GM23338 (cell line): ENCODE measurements around the gene EYA2. TPM values are rescaled to one million over a fixed set of nuclear protein-coding genes. Genes with fewer than 3 reads are reported as not detected.

ENCODE experiments used
- ATAC-seq: fragments of 200-7000 bp; cut with Tn5 transposase; 3 replicates; pipeline ENCODE4 v1.9.1; 2020
- DNase-seq: peaks from one replicate; pipeline ENCODE4 v3.0.0-alpha.2; 2015; ENCODE audit warnings: low spot score
- H2AFZ ChIP-seq: fragments of 200-600 bp; sonication (generic); 2 replicates; pipeline ENCODE4 v1.8.0; 2016; ENCODE audit warnings: antibody characterized with exemption, mild to moderate bottlenecking, moderate library complexity
- H3F3A ChIP-seq: fragments of 200-600 bp; sonication (generic); replicated peaks from 2 replicates; pipeline ENCODE4 v1.8.0; 2017; ENCODE audit warnings: antibody characterized with exemption, mixed run types, low read depth
- H3K27ac ChIP-seq: fragments of 200-600 bp; sonication (generic); 2 replicates; pipeline ENCODE4 v1.6.1; 2016; ENCODE audit warnings: low read depth
- H3K27me3 ChIP-seq: fragments of 200-600 bp; sonication (generic); 2 replicates; pipeline ENCODE4 v1.8.0; 2016; ENCODE audit warnings: mild to moderate bottlenecking, mixed run types, moderate library complexity; ENCODE audit not compliant: insufficient read depth
- H3K36me3 ChIP-seq: fragments of 200-600 bp; sonication (generic); 2 replicates; pipeline ENCODE4 v1.8.0; 2016; ENCODE audit warnings: mild to moderate bottlenecking; ENCODE audit not compliant: insufficient read depth
- H3K4me1 ChIP-seq: fragments of 200-600 bp; sonication (generic); 2 replicates; pipeline ENCODE4 v1.8.0; 2016; ENCODE audit warnings: mild to moderate bottlenecking, moderate library complexity; ENCODE audit not compliant: insufficient read depth
- H3K4me2 ChIP-seq: fragments of 200-600 bp; sonication (generic); 2 replicates; pipeline ENCODE4 v1.7.1; 2017; ENCODE audit warnings: mixed run types
- H3K4me3 ChIP-seq: fragments of 200-600 bp; sonication (generic); 2 replicates; pipeline ENCODE4 v1.6.1; 2016; ENCODE audit warnings: mixed run types
- H3K79me2 ChIP-seq: fragments of 200-600 bp; sonication (generic); replicated peaks from 2 replicates; pipeline ENCODE4 v1.8.0; 2017; ENCODE audit warnings: mild to moderate bottlenecking; ENCODE audit not compliant: insufficient read depth
- H3K9me2 ChIP-seq: fragments of 200-600 bp; sonication (generic); 2 replicates; pipeline ENCODE4 v1.8.0; 2017; ENCODE audit not compliant: insufficient read depth
- H4K20me1 ChIP-seq: fragments of 200-600 bp; sonication (generic); replicated peaks from 2 replicates; pipeline ENCODE4 v1.8.0; 2017; ENCODE audit warnings: mild to moderate bottlenecking; ENCODE audit not compliant: insufficient read depth
- H3K27ac Mint-ChIP-seq: 2 replicates; pipeline ENCODE4 v1.8.0; 2020; ENCODE audit warnings: inconsistent platforms, mild to moderate bottlenecking, moderate library complexity, mixed read lengths
- H3K27me3 Mint-ChIP-seq: 3 replicates; pipeline ENCODE4 v1.8.0; 2022; ENCODE audit warnings: low read depth, mild to moderate bottlenecking, moderate library complexity, mixed read lengths, inconsistent platforms; ENCODE audit not compliant: insufficient read depth, poor library complexity
- H3K36me3 Mint-ChIP-seq: 3 replicates; pipeline ENCODE4 v1.8.0; 2021; ENCODE audit warnings: low read depth, mild to moderate bottlenecking, inconsistent platforms, moderate library complexity, mixed read lengths
- H3K4me1 Mint-ChIP-seq: 3 replicates; pipeline ENCODE4 v1.8.0; 2020; ENCODE audit warnings: mild to moderate bottlenecking, inconsistent platforms, mixed read lengths
- H3K4me3 Mint-ChIP-seq: 3 replicates; pipeline ENCODE4 v1.8.0; 2021; ENCODE audit warnings: moderate library complexity, mild to moderate bottlenecking, inconsistent platforms, mixed read lengths
- H3K9me3 Mint-ChIP-seq: 3 replicates; pipeline ENCODE4 v1.8.0; 2020; ENCODE audit warnings: moderate library complexity, mild to moderate bottlenecking, inconsistent platforms, mixed read lengths
- CREB1 ChIP-seq: fragments of 250-450 bp; sonication (Bioruptor Pico); IDR thresholded peaks from 2 replicates; pipeline ENCODE4 v1.5.0; 2020; ENCODE audit warnings: low read depth, mild to moderate bottlenecking, moderate library complexity
- CTCF ChIP-seq, 2 experiments: fragments of 200-600 bp in 1 of 2; sonication (generic) in 1 of 2; conservative IDR thresholded peaks; 2 replicates each; pipeline versions ENCODE4 v1.5.1 to v1.6.1; 2016 to 2017; ENCODE audit warnings: antibody characterized with exemption in 2 of 2, low read depth in 2 of 2, mild to moderate bottlenecking in 2 of 2, moderate library complexity in 1 of 2
- ETS1 ChIP-seq: IDR thresholded peaks from 2 replicates; pipeline ENCODE4 v1.6.1; 2016; ENCODE audit warnings: antibody characterized with exemption
- EZH2 ChIP-seq: fragments of 200-600 bp; sonication (generic); IDR thresholded peaks from one replicate; pipeline ENCODE4 v1.8.0; 2017; ENCODE audit warnings: antibody characterized with exemption, mild to moderate bottlenecking, low read depth; ENCODE audit not compliant: unreplicated experiment
- EZH2phosphoT487 ChIP-seq: fragments of 200-600 bp; sonication (generic); IDR thresholded peaks from one replicate; pipeline ENCODE4 v1.8.1; 2018; ENCODE audit warnings: antibody characterized with exemption; ENCODE audit not compliant: unreplicated experiment
- JUNB ChIP-seq: IDR thresholded peaks from one replicate; pipeline ENCODE4 v1.6.1; 2016; ENCODE audit warnings: antibody characterized with exemption; ENCODE audit not compliant: unreplicated experiment
- NANOG ChIP-seq: IDR thresholded peaks from 2 replicates; pipeline ENCODE4 v1.6.1; 2016; ENCODE audit warnings: antibody characterized with exemption, borderline replicate concordance
- POLR2AphosphoS5 ChIP-seq: IDR thresholded peaks from 2 replicates; pipeline ENCODE4 v1.6.1; 2016; ENCODE audit warnings: antibody characterized with exemption, low read depth
- REST ChIP-seq: IDR thresholded peaks from one replicate; pipeline ENCODE4 v1.6.1; 2018; ENCODE audit warnings: antibody characterized with exemption; ENCODE audit not compliant: unreplicated experiment
- STAT1 ChIP-seq: IDR thresholded peaks from one replicate; pipeline ENCODE4 v1.6.1; 2016; ENCODE audit warnings: antibody characterized with exemption; ENCODE audit not compliant: unreplicated experiment
- ZNF114 ChIP-seq: fragments of 250-450 bp; sonication (Bioruptor Pico); IDR thresholded peaks from 2 replicates; pipeline ENCODE4 v1.5.0; 2020; ENCODE audit warnings: mild to moderate bottlenecking, moderate library complexity
- ZNF331 ChIP-seq: fragments of 250-450 bp; sonication (Bioruptor Pico); IDR thresholded peaks from 2 replicates; pipeline ENCODE4 v1.5.0; 2020; ENCODE audit warnings: low read depth, mild to moderate bottlenecking, moderate library complexity
- ZNF462 ChIP-seq: fragments of 250-450 bp; sonication (Bioruptor Pico); IDR thresholded peaks from 2 replicates; pipeline ENCODE4 v1.5.0; 2020; ENCODE audit warnings: mild to moderate bottlenecking, moderate library complexity
- polyA plus RNA-seq: library from polyadenylated mRNA; unstranded; fragments of >200 nt; fragmentation: Nextera tagmentation; extraction: Ambion mirVana; gene quantifications from 2 replicates; pipeline ENCODE4 v1.2.1, GENCODE V29; 2016
- total RNA-seq: library from RNA; depleted of rRNA; stranded (reverse); fragments of >200 nt; shearing (Covaris generic); gene quantifications from 2 replicates; pipeline ENCODE4 v1.2.3, GENCODE V29; 2014

The EYA2 gene
- total and polyA plus RNA-seq, 2 experiments from 2014 or later: 0.50 to 0.56 TPM

- Histone ChIP-seq H3K27me3 (no peaks in the 10 kb centered on the region), H3K36me3 (peaks cover 74% of the 10 kb centered on the region), H3F3A (peaks cover 17% of the 10 kb centered on the region; the same call in 1 of the 2 replicates), H3K4me1 (no peaks in the 10 kb centered on the region), H3K9me2 (no peaks in the 10 kb centered on the region), H3K4me2 (no peak overlapping the region), H3K4me3 (no peak overlapping the region), H3K79me2 (peaks cover 38% of the 10 kb centered on the region), H3K27ac (no peak overlapping the region; the same call in 1 of the 2 replicates), H4K20me1 (peaks cover 12% of the 10 kb centered on the region; the same call in 1 of the 2 replicates), H2AFZ (no peak overlapping the region)
- Mint-ChIP-seq H3K4me1 (peaks cover 13% of the 10 kb centered on the region; the same call in 1 of the 3 replicates), H3K27ac (no peak overlapping the region; the same call in 1 of the 2 replicates), H3K9me3 (no peaks in the 10 kb centered on the region), H3K36me3 (peaks cover 95% of the 10 kb centered on the region), H3K27me3 (peaks cover 14% of the 10 kb centered on the region), H3K4me3 (no peak overlapping the region)
- no peak for DNase-seq
- no peak for ATAC-seq
- TF ChIP-seq EZH2phosphoT487 (no peak), JUNB (no peak), ETS1 (no peak), CREB1 (CRISPR knock-in tag) (no peak), REST (no peak), EZH2 (no peak), NANOG (no peak), CTCF (conservative IDR thresholded peaks at IDR 0.05; ENCODE audit: low read depth in 2 of 2) (no peak), ZNF462 (CRISPR knock-in tag) (no peak), ZNF331 (CRISPR knock-in tag) (no peak), ZNF114 (CRISPR knock-in tag) (no peak), POLR2AphosphoS5 (no peak), STAT1 (no peak)
Measured at GRCh38 chr20:47222468-47223119, 328.0 kb downstream of the EYA2 start.
